Ascending aorta (tissue), 2 donors: ENCODE measurements around the gene ZNF362. TPM values are rescaled to one million over a fixed set of nuclear protein-coding genes. Genes with fewer than 3 reads are reported as not detected.

ENCODE experiments used
- DNase-seq, 2 donors: peaks; one replicate each; pipeline ENCODE4 v3.0.0-alpha.2; 2019; ENCODE audit warnings: low spot score in 2 of 2
- H3K27ac ChIP-seq, 2 donors: fragments of 200-600 bp; sonication (generic); one replicate each; pipeline ENCODE4 v1.5.1; 2016 to 2017; ENCODE audit warnings: mild to moderate bottlenecking in 1 of 2
- H3K27me3 ChIP-seq: fragments of 200-600 bp; sonication (generic); one replicate; pipeline ENCODE4 v1.5.1; 2017
- H3K36me3 ChIP-seq, 2 donors: fragments of 200-600 bp; sonication (generic); one replicate each; pipeline ENCODE4 v1.5.1; 2016
- H3K4me1 ChIP-seq, 2 donors: fragments of 200-600 bp; sonication (generic); one replicate each; pipeline ENCODE4 v1.5.1; 2016 to 2017; ENCODE audit warnings: mild to moderate bottlenecking in 1 of 2
- H3K4me3 ChIP-seq, 2 donors: fragments of 200-600 bp; sonication (generic); one replicate each; pipeline ENCODE4 v1.5.1; 2016 to 2017; ENCODE audit warnings: mild to moderate bottlenecking in 1 of 2
- H3K9me3 ChIP-seq, 2 donors: fragments of 200-600 bp; sonication (generic); one replicate each; pipeline ENCODE4 v1.5.1; 2016
- CTCF ChIP-seq, 3 experiments: fragments of 200-600 bp in 2 of 3; fragments of 450-650 bp in 1 of 3; sonication (generic) in 2 of 3; IDR thresholded peaks; one replicate each; pipeline ENCODE4 v1.5.1; 2016 to 2019; ENCODE audit warnings: antibody characterized with exemption in 3 of 3, mild to moderate bottlenecking in 1 of 3, moderate library complexity in 1 of 3
- intact Hi-C: fragments of 100-400 bp; cut with DNase I; formaldehyde crosslinking; loops from one replicate; pipeline ENCODE4 v1.15.1; 2023
- total RNA-seq: library from RNA; depleted of rRNA; stranded (reverse); fragments of >200 nt; gene quantifications from one replicate; pipeline ENCODE4 v1.1.0, GENCODE V29; 2016

Gene ZNF362
- total RNA-seq, 1 donor from 2014 or later, result 34.4 TPM

- peak overlapping the region; percentile 74 to 82 for H3K4me3 ChIP-seq
- intact Hi-C loops, result loop anchor here (5.0 kb wide), 3 partner anchors 38 to 78 kb away; partner anchors contain the start of gene TRIM62
Observed at GRCh38 chr1:33258788-33259274, 2.5 kb downstream of the ZNF362 start.

GRCh38 chr1:33259879-33260278 is 3.6 kb downstream of the ZNF362 start:
- H3K4me1 ChIP-seq, result peaks cover 29 to 64% of the 10 kb centered on the region in 2 donors
- peak overlapping the region in 1 of 2 donors; percentile 9 for H3K4me3 ChIP-seq
- no peaks in the 10 kb centered on the region for H3K27me3 ChIP-seq
- H3K9me3 ChIP-seq, result no peaks in the 10 kb centered on the region
- intact Hi-C loops, result loop anchor here (5.0 kb wide), 3 partner anchors 37 to 78 kb away; partner anchors contain the start of gene TRIM62
- H3K36me3 ChIP-seq, result peaks cover 0 to 5% of the 10 kb centered on the region in 2 donors
- no peak for DNase-seq
- TF ChIP-seq CTCF (IDR thresholded peaks at IDR 0.05), result no peak
- H3K27ac ChIP-seq, result peak overlapping the region; percentile 95 to 97

More at GRCh38 chr1:33258788-33259274, 2.5 kb downstream of the ZNF362 start:
- TF ChIP-seq CTCF (IDR thresholded peaks at IDR 0.05), result no peak
- Histone ChIP-seq H3K27me3 (no peaks in the 10 kb centered on the region), H3K4me1 (peaks cover 22 to 56% of the 10 kb centered on the region in 2 donors), H3K36me3 (peaks cover 0 to 5% of the 10 kb centered on the region in 2 donors), H3K27ac (peak overlapping the region; percentile 95 to 97), H3K9me3 (no peaks in the 10 kb centered on the region)
- no peak for DNase-seq

- Histone ChIP-seq H3K27me3 (no peaks in the 10 kb centered on the region), H3K36me3 (peaks cover 0 to 5% of the 10 kb centered on the region in 2 donors), H3K4me1 (peaks cover 29 to 66% of the 10 kb centered on the region in 2 donors), H3K9me3 (no peaks in the 10 kb centered on the region), H3K27ac (peak overlapping the region; percentile 95 to 97), H3K4me3 (peak overlapping the region in 1 of 2 donors; percentile 9)
- intact Hi-C loops, result no loop called here
- DNase-seq, result no peak
- TF ChIP-seq CTCF (IDR thresholded peaks at IDR 0.05), result no peak
Observed at GRCh38 chr1:33260439-33260838, 4.1 kb downstream of the ZNF362 start.

- Histone ChIP-seq H3K4me3 (peak overlapping the region in 1 of 2 donors; percentile 3), H3K36me3 (peaks cover 0 to 5% of the 10 kb centered on the region in 2 donors), H3K27ac (peak overlapping the region; percentile 95 to 97), H3K9me3 (no peaks in the 10 kb centered on the region), H3K4me1 (peaks cover 26 to 68% of the 10 kb centered on the region in 2 donors), H3K27me3 (no peaks in the 10 kb centered on the region)
- TF ChIP-seq CTCF (IDR thresholded peaks at IDR 0.05), result no peak
- DNase-seq, result no peak
- intact Hi-C loops, result no loop called here
Observed at GRCh38 chr1:33261344-33261743, 5.1 kb downstream of the ZNF362 start.

- DNase-seq, result no peak
- Histone ChIP-seq H3K27me3 (no peaks in the 10 kb centered on the region), H3K4me3 (no peak overlapping the region), H3K9me3 (no peaks in the 10 kb centered on the region), H3K4me1 (peaks cover 25 to 67% of the 10 kb centered on the region in 2 donors), H3K27ac (peak overlapping the region; percentile 4 to 54), H3K36me3 (peaks cover 0 to 5% of the 10 kb centered on the region in 2 donors)
- TF ChIP-seq CTCF (IDR thresholded peaks at IDR 0.05), result no peak
- intact Hi-C loops, result no loop called here
Observed at GRCh38 chr1:33263890-33264504, 7.7 kb downstream of the ZNF362 start.
